ENCODE measurements around the gene URGCP.
"Not testable (repeated sequence)": the region's sequence is repeated elsewhere in the genome, so short reads cannot be mapped to it uniquely, and the experiment has no call there.

Gene URGCP

DNA sequence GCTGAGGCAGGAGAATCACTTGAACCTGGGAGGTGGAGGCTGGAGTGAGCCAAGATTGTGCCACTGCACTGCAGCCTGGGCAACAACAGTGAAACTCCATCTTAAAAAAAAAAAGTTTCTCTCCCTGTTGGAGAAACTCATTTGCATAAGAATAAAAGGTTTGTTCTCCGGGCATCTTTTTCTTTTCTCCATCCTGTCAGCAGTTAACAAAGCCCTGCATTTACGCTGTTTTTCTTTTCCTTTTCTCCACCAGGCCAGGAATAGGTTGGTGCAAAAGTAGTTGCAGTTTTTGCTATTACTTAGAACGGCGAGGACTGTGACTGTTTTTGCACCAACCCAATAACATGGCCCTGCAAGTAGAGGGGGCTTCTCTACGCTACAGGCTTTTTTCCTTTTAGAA is 9.5 kb upstream of the URGCP start:
- DNase-seq, result no peak

- no peak for DNase-seq
Measured at GRCh38 chr7:43914795-43915194, 8.4 kb upstream of the URGCP start.

DNA sequence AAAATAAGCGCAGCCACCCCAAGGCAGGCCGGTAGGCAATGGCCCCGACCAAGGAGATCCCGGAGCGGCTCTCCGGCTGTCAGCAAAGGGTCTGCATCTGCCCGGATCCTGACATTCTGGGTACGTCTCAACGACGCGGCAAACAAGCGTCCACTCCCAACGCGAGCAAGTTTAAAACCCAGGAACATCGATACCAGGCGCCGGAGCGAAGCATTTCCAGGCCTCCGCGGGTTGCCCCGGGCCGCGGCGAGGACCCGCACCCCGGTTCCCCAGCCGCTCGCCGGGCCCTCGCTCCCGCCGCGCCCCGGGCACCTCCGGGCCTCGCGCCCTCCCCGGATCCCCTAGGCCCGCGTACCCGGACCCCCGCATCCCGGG is 453 bp downstream of the URGCP start:
- DNase-seq, result no peak

- no peak for DNase-seq
Measured at GRCh38 chr7:43905209-43905946, 1.0 kb downstream of the URGCP start.

DNA sequence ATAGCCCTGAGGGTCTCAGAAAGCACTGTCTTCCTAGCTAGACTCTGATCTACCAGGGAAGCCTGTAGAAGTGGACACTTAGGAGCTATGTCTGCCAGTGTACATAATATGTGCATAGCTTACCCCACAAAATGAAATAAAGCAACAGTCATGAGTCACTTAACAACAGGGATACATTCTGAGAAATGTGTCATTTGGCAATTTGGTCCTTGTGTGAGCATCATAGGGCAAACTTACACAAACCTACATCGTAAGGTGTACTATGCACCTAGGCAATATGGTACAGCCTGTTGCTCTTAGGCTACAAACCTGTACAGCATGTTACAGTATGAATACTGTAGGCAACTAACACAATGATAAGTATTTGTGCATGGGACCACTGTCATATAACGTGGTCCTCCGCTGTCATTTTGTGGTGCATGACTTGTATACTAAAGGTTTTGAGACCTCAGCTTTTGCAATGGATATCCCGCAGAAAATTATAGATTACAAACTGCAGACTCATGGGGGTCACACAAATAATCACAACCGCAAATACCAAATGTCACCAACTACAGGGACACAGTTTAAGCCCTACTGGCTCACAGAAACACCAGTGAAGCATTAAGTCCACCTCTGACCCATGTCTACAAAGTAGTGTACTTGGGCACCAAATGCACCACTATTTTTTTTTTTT is 1.7 kb downstream of the URGCP start:
- no peak for DNase-seq

DNA sequence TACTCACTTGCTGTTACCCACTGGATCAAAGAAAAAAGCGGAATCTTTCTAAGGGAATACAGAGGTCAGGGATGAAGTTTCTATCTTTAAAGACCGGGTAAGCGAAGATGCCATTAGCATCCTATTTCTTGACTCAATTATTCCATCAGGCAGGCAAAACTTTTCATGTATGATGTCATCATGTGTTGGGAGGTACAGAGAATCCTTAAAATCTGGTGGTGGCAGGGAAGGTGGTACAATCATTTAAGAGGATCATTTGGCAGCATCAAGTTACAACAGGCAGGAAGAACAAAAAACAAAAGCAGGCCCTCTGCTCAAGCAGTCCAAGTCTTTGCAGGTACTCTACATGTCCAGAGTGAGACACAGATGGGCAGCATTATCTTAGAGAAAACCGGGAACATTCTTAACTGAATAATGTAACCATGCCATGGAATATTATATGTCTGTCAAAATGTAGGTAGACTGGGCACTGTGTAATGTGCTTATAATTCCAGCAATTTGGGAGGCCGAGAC is 3.8 kb downstream of the URGCP start:
- DNase-seq, result no peak

- not testable (repeated sequence) for DNase-seq
Measured at GRCh38 chr7:43898571-43898970, 7.8 kb downstream of the URGCP start.

- no peak for DNase-seq
Measured at GRCh38 chr7:43895847-43896415, 10.5 kb downstream of the URGCP start.

- DNase-seq, result no peak
Measured at GRCh38 chr7:43891069-43891955, 15.1 kb downstream of the URGCP start.

DNA sequence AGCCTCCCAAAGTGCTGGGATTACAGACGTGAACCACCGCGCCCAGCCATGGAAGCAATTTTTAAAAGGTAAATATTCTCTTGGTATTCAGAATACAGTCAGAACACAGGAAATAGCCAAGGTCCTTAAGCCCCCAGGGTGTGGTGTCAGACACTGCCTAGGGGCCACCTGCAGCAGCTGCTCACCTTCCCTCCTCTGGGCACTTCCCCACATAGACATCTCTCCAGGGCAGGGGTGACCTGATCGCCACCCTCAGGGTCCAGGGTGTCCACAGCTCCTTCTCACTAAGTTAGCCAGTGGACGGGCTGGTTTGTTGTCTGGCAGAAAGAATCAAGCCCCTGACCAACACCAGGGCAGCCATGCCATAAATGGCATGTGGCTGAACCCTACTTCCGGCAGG is 15.9 kb downstream of the URGCP start:
- no peak for DNase-seq

- no peak for DNase-seq
Measured at GRCh38 chr7:43888993-43889945, 17.1 kb downstream of the URGCP start.

DNA sequence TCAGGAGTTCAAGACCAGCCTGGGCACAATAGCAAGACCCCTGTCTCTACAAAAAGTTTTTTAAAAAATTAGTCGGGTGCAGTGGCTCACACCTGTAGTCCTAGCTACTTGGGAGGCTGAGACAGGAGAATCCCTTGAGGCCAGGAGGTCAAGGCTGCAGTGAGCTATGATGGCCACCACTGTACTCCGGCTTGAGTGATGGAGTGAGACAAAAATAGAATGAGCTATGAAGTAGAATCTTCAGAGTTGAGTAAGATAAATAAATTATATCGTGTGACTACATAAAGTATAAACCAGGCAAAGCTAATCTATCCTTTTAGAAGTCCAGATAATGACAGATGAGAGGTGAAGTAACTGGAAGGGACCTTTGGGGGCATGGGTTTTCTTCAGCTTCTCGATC is 21.8 kb downstream of the URGCP start:
- DNase-seq, result no peak

- no peak for DNase-seq
Measured at GRCh38 chr7:43884209-43884608, 22.2 kb downstream of the URGCP start.

- DNase-seq, result no peak
Measured at GRCh38 chr7:43880596-43880995, 25.8 kb downstream of the URGCP start.

DNA sequence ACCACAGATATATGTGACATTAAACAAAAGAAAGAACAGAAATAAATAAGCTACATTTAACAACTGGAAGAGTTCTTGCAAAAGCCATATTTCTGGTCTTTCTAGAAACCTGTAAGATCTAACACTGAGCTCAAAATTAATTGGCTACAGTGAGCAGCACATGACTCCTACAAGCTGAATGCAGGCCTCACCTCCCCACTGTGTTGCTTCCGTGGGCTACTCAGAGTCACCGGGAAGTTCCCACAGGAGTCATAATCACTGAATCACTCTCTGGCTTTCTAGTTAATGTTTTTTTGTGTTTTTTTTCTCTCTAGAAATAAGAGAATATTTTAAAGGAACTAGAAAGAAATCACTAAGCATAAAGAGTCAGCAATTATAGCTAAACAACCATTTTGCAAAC is 26.9 kb downstream of the URGCP start:
- no peak for DNase-seq

DNA sequence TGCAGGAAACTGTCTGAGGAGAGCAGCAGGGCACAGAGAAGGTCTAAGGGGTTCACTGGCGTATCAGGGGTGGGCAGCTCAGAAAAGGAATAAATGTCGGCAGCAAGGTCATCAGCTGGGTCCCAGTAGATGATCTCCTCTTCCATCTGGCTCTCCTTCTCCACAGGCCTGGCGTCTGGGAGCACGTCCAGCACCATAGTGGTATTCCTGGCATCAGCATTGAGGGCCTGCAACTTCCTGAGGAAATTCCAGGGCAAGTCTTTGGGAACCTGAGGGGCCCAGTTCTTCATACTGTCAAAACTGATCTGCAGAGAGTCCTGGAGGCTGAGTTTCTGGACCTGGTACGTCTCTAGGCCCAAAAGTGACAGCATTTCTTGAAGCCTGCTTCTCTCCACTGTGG is 27.5 kb downstream of the URGCP start:
- DNase-seq, result no peak

- no peak for DNase-seq
Measured at GRCh38 chr7:43877968-43878864, 28.2 kb downstream of the URGCP start.

- DNase-seq, result no peak
Measured at GRCh38 chr7:43876976-43877745, 29.2 kb downstream of the URGCP start.

- DNase-seq, result no peak
Measured at GRCh38 chr7:43876241-43876640, 30.2 kb downstream of the URGCP start.

DNA sequence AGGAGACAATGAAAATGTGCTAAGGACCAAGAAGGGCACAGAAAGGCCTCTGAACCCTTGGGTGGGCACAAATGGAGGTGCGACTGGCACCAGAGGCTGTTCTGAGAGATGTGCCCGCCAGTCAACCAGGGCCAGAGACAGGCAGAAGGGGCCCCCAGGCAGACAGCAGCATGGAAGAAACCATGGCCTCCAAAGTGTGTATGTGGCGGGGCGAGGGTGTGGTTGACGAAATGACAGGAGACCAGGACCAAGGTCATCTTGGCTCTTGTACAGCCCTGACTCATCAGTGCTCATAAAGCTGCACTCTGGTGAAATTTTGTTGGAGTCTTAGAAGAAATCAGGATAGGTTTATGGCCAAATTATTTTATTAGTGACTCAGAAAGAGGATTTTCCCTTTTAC is 33.1 kb downstream of the URGCP start:
- DNase-seq, result no peak
